H9 (cell line): ENCODE measurements around the gene FGF9. TPM values are rescaled to one million over a fixed set of nuclear protein-coding genes. Genes with fewer than 3 reads are reported as not detected.

ENCODE experiments used
- DNase-seq: peaks from one replicate; pipeline ENCODE4 v3.0.0-alpha.2; 2017
- H2AFZ ChIP-seq: one replicate; pipeline ENCODE4 v1.6.1; 2013; ENCODE audit warnings: mild to moderate bottlenecking, low read length, control low read depth, moderate library complexity
- H2AK5ac ChIP-seq: 2 replicates; pipeline ENCODE4 v1.6.1; 2013; ENCODE audit warnings: low read length, control low read depth, mixed read lengths; ENCODE audit not compliant: insufficient read length
- H2BK120ac ChIP-seq: one replicate; pipeline ENCODE4 v1.6.1; 2013; ENCODE audit warnings: low read depth, mild to moderate bottlenecking, low read length, control low read depth, inconsistent platforms; ENCODE audit not compliant: poor library complexity, severe bottlenecking
- H2BK12ac ChIP-seq: 2 replicates; pipeline ENCODE4 v1.6.1; 2013; ENCODE audit warnings: low read length, control low read depth, mixed read lengths, low read depth; ENCODE audit not compliant: insufficient read length
- H2BK15ac ChIP-seq: 2 replicates; pipeline ENCODE4 v1.6.1; 2013; ENCODE audit warnings: low read depth, low read length, control low read depth
- H2BK20ac ChIP-seq: one replicate; pipeline ENCODE4 v1.6.1; 2013; ENCODE audit warnings: low read depth, mild to moderate bottlenecking, low read length, control low read depth, inconsistent platforms; ENCODE audit not compliant: poor library complexity, severe bottlenecking
- H2BK5ac ChIP-seq: 2 replicates; pipeline ENCODE4 v1.6.1; 2013; ENCODE audit warnings: low read length, control low read depth, mixed read lengths; ENCODE audit not compliant: insufficient read length
- H3K14ac ChIP-seq: 2 replicates; pipeline ENCODE4 v1.6.1; 2013; ENCODE audit warnings: low read length, control low read depth; ENCODE audit not compliant: insufficient read depth
- H3K18ac ChIP-seq: 2 replicates; pipeline ENCODE4 v1.6.1; 2013; ENCODE audit warnings: low read depth, mild to moderate bottlenecking, mixed read lengths, low read length, control low read depth; ENCODE audit not compliant: insufficient read length
- H3K23ac ChIP-seq: 2 replicates; pipeline ENCODE4 v1.6.1; 2013; ENCODE audit warnings: low read length, control low read depth, mixed read lengths, low read depth; ENCODE audit not compliant: insufficient read length
- H3K23me2 ChIP-seq: 2 replicates; pipeline ENCODE4 v1.6.1; 2013; ENCODE audit warnings: low read depth, mild to moderate bottlenecking, mixed read lengths, low read length, control low read depth; ENCODE audit not compliant: insufficient read length, poor library complexity, severe bottlenecking
- H3K27ac ChIP-seq: 2 replicates; pipeline ENCODE4 v1.5.1; 2013; ENCODE audit warnings: low read length, control low read depth, mixed read lengths, low read depth; ENCODE audit not compliant: insufficient read length
- H3K27me3 ChIP-seq: 2 replicates; pipeline ENCODE4 v1.6.1; 2013; ENCODE audit warnings: low read length, control low read depth, inconsistent platforms; ENCODE audit not compliant: insufficient read depth
- H3K4ac ChIP-seq: 2 replicates; pipeline ENCODE4 v1.6.1; 2013; ENCODE audit warnings: low read depth, mild to moderate bottlenecking, control low read depth, inconsistent platforms, low read length, moderate library complexity
- H3K4me1 ChIP-seq: 2 replicates; pipeline ENCODE4 v1.6.1; 2013; ENCODE audit warnings: low read length, control low read depth, inconsistent platforms; ENCODE audit not compliant: insufficient read depth
- H3K4me2 ChIP-seq: 2 replicates; pipeline ENCODE4 v1.6.1; 2013; ENCODE audit warnings: low read length, control low read depth, mixed read lengths; ENCODE audit not compliant: insufficient read length, insufficient read depth
- H3K56ac ChIP-seq: 2 replicates; pipeline ENCODE4 v1.6.1; 2013; ENCODE audit warnings: low read depth, mild to moderate bottlenecking, mixed read lengths, low read length, control low read depth; ENCODE audit not compliant: insufficient read length
- H3K79me1 ChIP-seq: 2 replicates; pipeline ENCODE4 v1.6.1; 2013; ENCODE audit warnings: low read depth, mild to moderate bottlenecking, moderate library complexity, low read length, control low read depth, inconsistent platforms; ENCODE audit not compliant: insufficient read depth, poor library complexity, severe bottlenecking
- H3K79me2 ChIP-seq: 2 replicates; pipeline ENCODE4 v1.6.1; 2013; ENCODE audit warnings: low read length, control low read depth, inconsistent platforms; ENCODE audit not compliant: insufficient read depth
- H3K9ac ChIP-seq: 2 replicates; pipeline ENCODE4 v1.6.1; 2013; ENCODE audit warnings: low read length, control low read depth, mixed read lengths; ENCODE audit not compliant: insufficient read length; ENCODE audit errors: extremely low read depth
- H3K9me3 ChIP-seq: one replicate; pipeline ENCODE4 v1.6.1; 2013; ENCODE audit warnings: low read depth, low read length, inconsistent platforms; ENCODE audit not compliant: control insufficient read depth
- H3T11ph ChIP-seq: one replicate; pipeline ENCODE4 v1.6.1; 2013; ENCODE audit warnings: mild to moderate bottlenecking, low read length, control low read depth, inconsistent platforms
- H4K20me1 ChIP-seq: one replicate; pipeline ENCODE4 v1.6.1; 2013; ENCODE audit not compliant: control insufficient read depth, insufficient read length, insufficient read depth
- H4K5ac ChIP-seq: 2 replicates; pipeline ENCODE4 v1.6.1; 2013; ENCODE audit warnings: low read depth, mild to moderate bottlenecking, mixed read lengths, low read length, control low read depth; ENCODE audit not compliant: insufficient read length
- H4K8ac ChIP-seq: replicated peaks from 2 replicates; pipeline ENCODE4 v1.6.1; 2013; ENCODE audit warnings: low read length, control low read depth, mixed read lengths, low read depth; ENCODE audit not compliant: insufficient read length
- H4K91ac ChIP-seq: 2 replicates; pipeline ENCODE4 v1.6.1; 2013; ENCODE audit warnings: low read depth, mild to moderate bottlenecking, moderate library complexity, mixed read lengths, low read length, control low read depth; ENCODE audit not compliant: insufficient read length
- H3K27ac Mint-ChIP-seq, 3 experiments: 2 replicates in 2 of 3; 3 replicates in 1 of 3; pipeline ENCODE4 v1.8.0; 2020 to 2021; ENCODE audit warnings: mixed read lengths in 3 of 3, mild to moderate bottlenecking in 1 of 3, moderate library complexity in 1 of 3
- H3K27me3 Mint-ChIP-seq: 2 replicates; pipeline ENCODE4 v1.8.0; 2021; ENCODE audit warnings: low read depth, mild to moderate bottlenecking, moderate library complexity, mixed read lengths
- H3K36me3 Mint-ChIP-seq, 3 experiments: 2 replicates in 2 of 3; 3 replicates in 1 of 3; pipeline ENCODE4 v1.8.0; 2020 to 2021; ENCODE audit warnings: low read depth in 3 of 3, mixed read lengths in 3 of 3; ENCODE audit not compliant: insufficient read depth in 1 of 3
- H3K4me1 Mint-ChIP-seq, 2 experiments: 2 replicates each; pipeline ENCODE4 v1.8.0; 2020; ENCODE audit warnings: mixed read lengths in 2 of 2
- H3K4me3 Mint-ChIP-seq, 2 experiments: 2 replicates in 1 of 2; 3 replicates in 1 of 2; pipeline ENCODE4 v1.8.0; 2020 to 2021; ENCODE audit warnings: mild to moderate bottlenecking in 2 of 2, mixed read lengths in 2 of 2, moderate library complexity in 1 of 2
- H3K9me3 Mint-ChIP-seq, 2 experiments: 2 replicates in 1 of 2; 3 replicates in 1 of 2; pipeline ENCODE4 v1.8.0; 2020; ENCODE audit warnings: mild to moderate bottlenecking in 2 of 2, mixed read lengths in 2 of 2, moderate library complexity in 1 of 2
- CTCF ChIP-seq: fragments of 200-600 bp; sonication (generic); conservative IDR thresholded peaks from 3 replicates; pipeline ENCODE4 v1.8.0; 2021; ENCODE audit warnings: antibody characterized with exemption, mild to moderate bottlenecking
- WGBS: extraction: QIAGEN DNeasy Blood & Tissue Kit; methylation state at CpG from one replicate; pipeline ENCODE4 v1.1.7; 2013; ENCODE audit warnings: missing lambda C conversion rate, low lambda C conversion rate, mixed read lengths; ENCODE audit not compliant: insufficient read length; ENCODE audit errors: extremely low coverage; 5-methylcytosine and 5-hydroxymethylcytosine counted together
- total RNA-seq: library from RNA; stranded (reverse); gene quantifications from 2 replicates; pipeline ENCODE4 v1.2.1, GENCODE V29; 2021

Gene FGF9
- total RNA-seq, 1 experiment from 2014 or later, result 0.22 TPM

GRCh38 chr13:21686751-21687391, 16.0 kb downstream of the FGF9 start:
- no peak overlapping the region for H3K9ac ChIP-seq
- no peaks in the 10 kb centered on the region for H3K9me3 ChIP-seq
- H3K4me1 ChIP-seq, result no peaks in the 10 kb centered on the region
- H3K79me1 ChIP-seq, result no peaks in the 10 kb centered on the region
- no peak for TF ChIP-seq CTCF
- H3K4me3 Mint-ChIP-seq, result no peak overlapping the region
- H3K27ac Mint-ChIP-seq, result no peak overlapping the region
- H3K56ac ChIP-seq, result no peak overlapping the region
- H3K36me3 Mint-ChIP-seq, result no peaks in the 10 kb centered on the region
- no peak overlapping the region for H4K5ac ChIP-seq
- no peak overlapping the region for H2AK5ac ChIP-seq
- no peak overlapping the region for H2BK15ac ChIP-seq
- no peaks in the 10 kb centered on the region for H3K9me3 Mint-ChIP-seq
- H3T11ph ChIP-seq, result no peak overlapping the region
- H3K27me3 ChIP-seq, result no peaks in the 10 kb centered on the region
- no peak overlapping the region for H2BK5ac ChIP-seq
- H3K23ac ChIP-seq, result no peak overlapping the region
- H4K8ac ChIP-seq, result no peak overlapping the region
- no peak overlapping the region for H4K91ac ChIP-seq
- H3K18ac ChIP-seq, result no peak overlapping the region
- no peak overlapping the region for H3K4me2 ChIP-seq
- no peak overlapping the region for H2BK12ac ChIP-seq
- H2BK20ac ChIP-seq, result no peak overlapping the region
- no peak overlapping the region for H2AFZ ChIP-seq
- H3K27ac ChIP-seq, result no peak overlapping the region
- H3K23me2 ChIP-seq, result no peaks in the 10 kb centered on the region
- H3K27me3 Mint-ChIP-seq, result peaks cover 18% of the 10 kb centered on the region
- no peak overlapping the region for H3K14ac ChIP-seq
- WGBS, result no CpG with 5 or more reads among the region's 5 CpGs
- no peaks in the 10 kb centered on the region for H4K20me1 ChIP-seq
- no peak overlapping the region for H2BK120ac ChIP-seq
- no peak overlapping the region for H3K4ac ChIP-seq
- DNase-seq, result no peak
- no peaks in the 10 kb centered on the region for H3K79me2 ChIP-seq
- no peaks in the 10 kb centered on the region for H3K4me1 Mint-ChIP-seq
